Transverse colon (tissue), 4 donors: ENCODE measurements around the gene TDRD7.

Source experiments
- EP300 ChIP-seq: sonication (generic); formaldehyde crosslinking; IDR thresholded peaks from one replicate; pipeline ENCODE4 v1.6.1; 2017; ENCODE audit warnings: antibody characterized with exemption, low read depth
- POLR2A ChIP-seq: fragments of 450-650 bp; IDR thresholded peaks from one replicate; pipeline ENCODE4 v1.6.1; 2016; ENCODE audit warnings: antibody characterized with exemption, mild to moderate bottlenecking, moderate library complexity
- POLR2AphosphoS5 ChIP-seq, 3 donors: sonication (generic); formaldehyde crosslinking; IDR thresholded peaks; one replicate each; pipeline ENCODE4 v1.6.1; 2016; ENCODE audit warnings: antibody characterized with exemption in 3 of 3
- TF ChIP-seq, protein P1 (sequence below), 5 experiments: fragments of 200-600 bp in 3 of 5; fragments of 450-650 bp in 2 of 5; sonication (generic) in 3 of 5; IDR thresholded peaks; 1 replicate in 2 of 5; 2 replicates in 3 of 5; pipeline ENCODE4 v1.5.1; 2016 to 2017; ENCODE audit warnings: antibody characterized with exemption in 5 of 5, inconsistent platforms in 3 of 5, mild to moderate bottlenecking in 2 of 5, moderate library complexity in 1 of 5

DNA sequence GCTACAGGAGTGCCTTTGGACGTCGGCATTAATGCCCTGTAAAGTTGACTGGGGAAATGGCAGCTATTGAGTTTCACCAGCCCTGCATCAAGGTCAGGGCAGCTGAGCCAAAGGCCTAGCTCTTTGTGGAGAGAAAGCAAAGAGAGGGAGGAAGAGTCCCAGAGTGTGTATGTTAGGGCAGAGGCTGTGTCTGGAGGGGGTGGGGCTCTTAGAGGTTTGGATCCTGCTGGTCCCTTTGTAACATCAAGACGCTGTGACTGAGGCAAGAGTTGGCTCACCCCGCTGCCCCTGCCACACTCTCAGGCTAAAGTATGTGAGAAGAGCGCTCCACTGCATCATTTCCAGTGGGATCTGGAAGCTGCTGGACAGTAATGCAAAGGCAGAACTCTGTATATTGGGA, 123.9 kb downstream of the TDRD7 start:
- TF ChIP-seq, protein P1, sequence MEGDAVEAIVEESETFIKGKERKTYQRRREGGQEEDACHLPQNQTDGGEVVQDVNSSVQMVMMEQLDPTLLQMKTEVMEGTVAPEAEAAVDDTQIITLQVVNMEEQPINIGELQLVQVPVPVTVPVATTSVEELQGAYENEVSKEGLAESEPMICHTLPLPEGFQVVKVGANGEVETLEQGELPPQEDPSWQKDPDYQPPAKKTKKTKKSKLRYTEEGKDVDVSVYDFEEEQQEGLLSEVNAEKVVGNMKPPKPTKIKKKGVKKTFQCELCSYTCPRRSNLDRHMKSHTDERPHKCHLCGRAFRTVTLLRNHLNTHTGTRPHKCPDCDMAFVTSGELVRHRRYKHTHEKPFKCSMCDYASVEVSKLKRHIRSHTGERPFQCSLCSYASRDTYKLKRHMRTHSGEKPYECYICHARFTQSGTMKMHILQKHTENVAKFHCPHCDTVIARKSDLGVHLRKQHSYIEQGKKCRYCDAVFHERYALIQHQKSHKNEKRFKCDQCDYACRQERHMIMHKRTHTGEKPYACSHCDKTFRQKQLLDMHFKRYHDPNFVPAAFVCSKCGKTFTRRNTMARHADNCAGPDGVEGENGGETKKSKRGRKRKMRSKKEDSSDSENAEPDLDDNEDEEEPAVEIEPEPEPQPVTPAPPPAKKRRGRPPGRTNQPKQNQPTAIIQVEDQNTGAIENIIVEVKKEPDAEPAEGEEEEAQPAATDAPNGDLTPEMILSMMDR (IDR thresholded peaks at IDR 0.05): no peak
- no peak for TF ChIP-seq POLR2A
- TF ChIP-seq POLR2AphosphoS5 (IDR thresholded peaks at IDR 0.05): no peak
- no peak for TF ChIP-seq EP300
